NCI-H2081 treated with DMSO at 0.1 percent for 48 hours (cell line): ENCODE measurements around the gene MINDY2.
"Not testable (repeated sequence)": the region's sequence is repeated elsewhere in the genome, so short reads cannot be mapped to it uniquely, and the experiment has no call there.

Experiments used
- DNase-seq: peaks from one replicate; lab custom pipeline; 2025; lab: John Stamatoyannopoulos, UW

Gene MINDY2

DNA sequence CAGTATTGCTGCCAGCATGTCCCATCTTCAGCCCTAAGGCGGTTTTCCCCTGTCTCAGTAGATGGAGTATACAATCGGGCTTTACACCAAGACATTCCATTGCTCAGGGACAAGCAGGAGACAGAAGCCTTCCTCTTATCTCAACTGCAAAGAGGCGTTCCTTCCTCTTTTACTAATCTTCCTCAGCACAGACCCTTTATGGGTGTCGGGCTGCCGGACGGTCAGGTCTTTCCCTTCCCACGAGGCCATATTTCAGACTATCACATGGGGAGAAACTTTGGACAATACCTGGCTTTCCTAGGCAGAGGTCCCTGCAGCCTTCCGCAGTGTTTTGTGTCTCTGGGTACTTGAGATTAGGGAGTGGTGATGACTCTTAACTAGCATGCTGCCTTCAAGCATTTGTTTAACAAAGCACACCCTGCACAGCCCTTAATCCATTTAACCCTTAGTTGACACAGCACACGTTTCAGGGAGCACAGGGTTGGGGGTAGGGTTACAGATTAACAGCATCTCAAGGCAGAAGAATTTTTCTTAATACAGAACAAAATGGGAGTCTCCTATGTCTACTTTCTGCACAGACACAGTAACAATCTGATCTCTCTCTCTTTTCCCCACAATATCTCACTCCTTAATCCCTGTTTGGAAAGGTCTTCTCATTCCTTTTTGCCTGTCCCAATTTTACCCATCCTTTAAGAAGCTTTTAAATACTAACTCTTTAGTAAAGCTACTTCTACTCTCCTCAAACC is 62.8 kb downstream of the MINDY2 start:
- not testable (repeated sequence) for DNase-seq

- no peak for DNase-seq
Measured at GRCh38 chr15:58839485-58839884, 68.4 kb downstream of the MINDY2 start.

DNA sequence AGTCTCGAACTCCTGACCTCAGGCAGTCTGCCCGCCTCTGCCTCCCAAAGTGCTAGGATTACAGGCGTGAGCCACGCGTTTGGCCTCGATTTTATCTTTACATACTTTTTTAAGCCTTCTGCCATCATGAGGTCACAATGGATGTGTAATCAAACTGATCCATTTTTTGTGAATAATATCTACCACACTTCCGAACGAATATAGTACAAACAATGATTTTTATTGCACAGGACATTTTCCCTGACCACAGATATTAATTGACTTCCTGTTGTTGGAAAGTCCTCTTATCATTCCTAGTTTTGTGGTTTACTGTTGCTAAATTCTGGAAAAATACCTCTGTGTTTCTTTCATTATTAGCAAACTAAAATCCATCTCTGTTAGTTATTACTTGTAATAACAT is 68.9 kb downstream of the MINDY2 start:
- DNase-seq, result no peak

DNA sequence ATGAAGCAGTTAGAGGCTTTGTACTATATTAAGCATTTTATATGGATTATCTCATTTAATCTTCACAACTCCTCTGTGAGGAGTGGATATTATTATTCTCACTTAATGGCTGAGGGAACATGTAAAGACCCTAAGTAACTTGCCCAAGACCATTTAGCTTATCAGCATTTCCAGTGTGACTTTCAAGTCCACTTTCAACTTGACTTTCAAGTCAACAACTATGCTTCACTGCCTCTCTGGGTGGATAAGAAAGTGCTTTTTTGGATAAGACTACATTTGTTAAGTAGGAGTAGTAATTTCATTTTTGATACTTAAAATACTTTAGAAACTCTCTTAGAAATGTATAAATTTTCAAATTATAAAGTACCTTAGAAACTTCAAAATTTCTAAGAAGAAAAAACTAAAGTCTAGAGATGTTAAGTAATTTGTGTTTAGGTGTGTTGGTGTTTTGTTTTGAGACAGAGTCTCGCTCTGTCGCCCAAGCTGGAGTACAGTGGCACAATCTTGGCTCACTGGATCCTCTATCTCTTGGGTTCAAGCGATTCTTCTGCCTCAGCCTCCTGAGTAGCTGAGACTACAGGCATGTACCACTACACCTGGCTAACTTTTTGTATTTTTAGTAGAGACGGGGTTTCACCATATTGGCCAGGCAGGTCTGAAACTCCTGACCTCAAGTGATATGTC is 71.8 kb downstream of the MINDY2 start:
- DNase-seq, result no peak

GRCh38 chr15:58851205-58851604 is 80.1 kb downstream of the MINDY2 start:
- not testable (repeated sequence) for DNase-seq

DNA sequence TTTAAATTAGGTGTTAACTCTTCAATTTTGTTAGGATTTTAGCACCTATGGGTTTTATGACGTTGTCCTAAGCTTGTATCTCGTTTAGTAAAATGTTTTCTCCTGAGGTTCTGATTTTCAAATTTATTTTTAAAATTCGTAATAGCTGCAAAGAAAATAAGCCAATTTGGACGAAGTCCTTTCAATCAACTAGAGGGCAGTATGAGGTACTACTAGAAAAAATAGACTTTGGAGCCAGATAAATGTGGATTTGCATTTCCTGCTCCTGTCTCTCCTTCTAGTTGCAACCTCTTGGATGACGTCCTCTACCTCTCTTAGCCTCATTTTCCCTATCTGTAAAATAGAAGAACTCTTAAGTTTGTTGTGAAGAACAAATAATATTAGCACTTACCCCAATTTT is 81.2 kb downstream of the MINDY2 start:
- no peak for DNase-seq

DNA sequence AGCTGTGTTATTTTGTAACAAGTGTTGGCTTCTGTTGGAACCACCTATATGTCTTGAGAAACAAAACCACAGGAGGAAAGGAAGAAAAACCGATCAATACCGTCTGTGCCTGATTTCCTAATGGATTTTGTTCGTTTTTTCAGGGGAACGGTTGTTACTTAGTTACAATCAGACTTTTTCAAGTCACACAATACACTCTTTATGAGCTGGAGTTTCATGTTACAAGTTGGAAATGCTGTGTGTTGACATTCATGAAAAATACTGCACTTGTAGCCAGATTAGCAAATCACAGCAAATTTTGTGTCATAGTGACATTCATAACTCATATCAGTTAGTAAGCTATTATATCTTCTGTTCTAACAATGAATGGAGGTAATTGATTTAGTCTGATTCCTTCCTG is 83.5 kb downstream of the MINDY2 start:
- no peak for DNase-seq

DNA sequence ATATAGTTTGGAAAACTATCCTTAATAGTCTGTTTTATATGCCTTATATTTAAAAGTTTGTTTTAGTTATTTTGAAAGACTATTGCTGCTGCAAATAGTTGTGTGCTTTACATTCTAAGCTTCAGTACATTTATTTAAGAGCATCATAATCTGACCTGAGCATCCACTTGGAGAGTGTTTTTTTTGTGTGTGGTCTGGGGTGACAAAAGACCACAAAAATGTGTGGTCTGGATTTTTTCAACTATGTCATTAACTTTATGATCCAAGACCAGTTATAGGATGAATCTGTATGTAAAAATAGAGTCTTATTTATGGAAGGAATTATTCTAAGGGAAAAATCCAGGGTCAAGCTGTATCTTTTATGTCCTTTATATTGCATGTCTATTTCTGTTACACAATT is 85.0 kb downstream of the MINDY2 start:
- DNase-seq, result no peak

- DNase-seq, result not testable (repeated sequence)
Measured at GRCh38 chr15:58856621-58857020, 85.5 kb downstream of the MINDY2 start.

- DNase-seq, result no peak
Measured at GRCh38 chr15:58862326-58862725, 91.2 kb downstream of the MINDY2 start.

- no peak for DNase-seq
Measured at GRCh38 chr15:58864602-58865424, 93.7 kb downstream of the MINDY2 start.

- DNase-seq, result no peak
Measured at GRCh38 chr15:58865425-58865880, 94.4 kb downstream of the MINDY2 start.

DNA sequence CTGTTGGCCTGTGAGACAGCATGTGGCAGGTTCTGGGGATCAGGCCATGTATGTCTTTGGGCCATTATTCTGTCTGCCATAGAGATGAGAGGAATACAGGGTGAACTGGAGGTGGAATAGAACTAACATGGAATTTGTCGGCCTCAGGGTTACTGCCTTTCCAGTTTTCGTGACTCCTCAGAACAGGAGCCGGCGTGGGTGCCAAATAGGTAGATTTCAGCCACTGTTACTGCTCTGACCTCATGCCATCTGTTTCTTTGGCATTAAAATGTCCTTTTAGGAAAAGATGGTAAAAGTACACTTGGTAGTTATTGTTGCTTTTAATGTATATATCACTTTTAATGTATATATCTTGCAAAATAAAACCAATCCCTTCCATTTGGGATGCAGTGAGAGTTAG is 96.8 kb downstream of the MINDY2 start:
- no peak for DNase-seq

- no peak for DNase-seq
Measured at GRCh38 chr15:58870451-58870850, 99.3 kb downstream of the MINDY2 start.

- no peak for DNase-seq
Measured at GRCh38 chr15:58873267-58873666, 102.2 kb downstream of the MINDY2 start.

- DNase-seq, result no peak
Measured at GRCh38 chr15:58875343-58875742, 104.2 kb downstream of the MINDY2 start.

DNA sequence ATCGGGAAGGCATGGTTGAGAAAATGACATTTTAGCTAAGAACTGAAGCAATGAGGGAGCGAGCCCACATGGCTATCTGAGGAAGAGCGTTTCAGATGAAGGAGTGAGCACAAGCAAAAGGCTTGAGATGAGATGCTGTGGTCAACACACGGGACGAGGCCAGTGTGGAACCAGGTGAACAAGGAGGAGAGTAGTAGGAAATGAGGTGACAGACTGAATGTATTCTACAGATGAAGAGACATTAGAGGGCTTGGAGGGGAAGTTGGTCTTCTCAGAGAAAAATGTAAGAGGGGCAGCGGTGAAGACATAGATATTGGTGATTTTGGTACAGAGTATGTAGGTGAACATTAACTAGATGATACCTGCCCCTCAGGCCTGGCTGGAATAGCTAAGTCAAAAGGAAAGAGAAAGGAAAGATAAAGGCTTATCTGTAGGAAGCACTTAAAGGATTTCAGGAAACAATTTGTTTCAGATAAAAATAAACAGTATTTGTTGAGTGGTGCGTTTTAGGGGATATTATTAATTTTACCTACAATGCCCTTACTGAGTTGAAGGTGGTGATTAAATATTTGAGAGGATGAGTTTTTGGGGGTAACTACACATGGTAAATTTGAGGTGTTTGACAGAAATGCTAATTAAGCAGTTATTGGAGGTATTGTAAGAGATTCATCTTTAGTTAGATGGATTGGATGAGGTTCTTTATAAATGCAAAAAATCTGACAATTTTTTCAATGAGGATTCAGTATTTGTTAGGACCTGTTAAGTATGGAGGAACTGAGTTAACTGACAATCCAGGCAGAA is 105.4 kb downstream of the MINDY2 start:
- no peak for DNase-seq

- no peak for DNase-seq
Measured at GRCh38 chr15:58877999-58878825, 107.1 kb downstream of the MINDY2 start.

DNA sequence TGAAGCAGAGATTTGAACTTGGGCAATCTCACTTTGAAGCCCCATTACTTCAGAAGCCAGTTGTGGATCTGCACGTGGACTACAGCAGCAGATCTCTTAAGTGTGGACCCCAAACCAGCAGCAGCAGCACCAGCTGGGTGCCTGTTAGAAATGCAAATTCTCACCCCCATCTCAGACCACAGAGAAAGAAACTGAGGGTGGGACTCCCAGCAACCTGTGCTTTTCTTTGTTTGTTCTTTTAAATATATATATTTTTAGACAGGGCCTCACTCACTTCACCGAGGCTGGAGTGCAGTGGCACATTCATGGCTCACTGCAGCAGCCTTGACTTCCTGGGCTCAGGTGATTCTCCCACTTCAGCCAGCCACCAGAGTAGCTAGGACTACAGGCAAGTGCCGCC is 109.2 kb downstream of the MINDY2 start:
- no peak for DNase-seq

DNA sequence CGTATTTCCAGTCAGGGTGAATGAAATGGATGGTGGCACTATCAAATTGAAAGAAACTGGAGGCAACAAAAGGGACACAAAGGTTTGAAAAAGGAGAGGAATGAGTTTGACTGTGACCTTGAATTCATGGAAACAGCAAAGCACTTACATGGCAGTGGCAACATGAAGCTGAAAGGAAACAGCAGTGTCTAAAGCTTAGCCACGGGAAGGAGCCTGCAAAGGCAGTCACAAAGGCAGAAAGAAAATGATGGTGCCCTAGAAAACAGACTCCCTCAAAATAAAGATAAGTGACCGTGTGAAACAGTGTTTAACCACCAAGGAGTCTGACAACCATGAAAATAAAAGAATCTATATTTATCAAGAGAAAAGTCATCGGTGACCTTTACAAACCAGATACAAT is 111.1 kb downstream of the MINDY2 start:
- DNase-seq, result no peak

- DNase-seq, result not testable (repeated sequence)
Measured at GRCh38 chr15:58883926-58884325, 112.8 kb downstream of the MINDY2 start.
